Adrenal gland (tissue), 12 donors: ENCODE data around the gene MRPS34. TPM values are rescaled to one million over a fixed set of nuclear protein-coding genes. Genes with fewer than 3 reads are reported as not detected.

Experiments
- DNase-seq, 7 donors: peaks; one replicate each; pipeline ENCODE4 v3.0.0-alpha.2; 2019 to 2020
- H3K27ac ChIP-seq, 5 donors: fragments of 200-600 bp; sonication (generic) in 4 of 5; 1 replicate in 3 of 5; 2 replicates in 2 of 5; pipeline versions ENCODE4 v1.5.1 to v1.8.0; 2016 to 2020; ENCODE audit warnings: mild to moderate bottlenecking in 1 of 5
- H3K27me3 ChIP-seq: fragments of 200-600 bp; 2 replicates; pipeline ENCODE4 v1.8.0; 2021
- H3K36me3 ChIP-seq, 2 donors: fragments of 200-600 bp; replicated peaks in 1 of 2; 1 replicate in 1 of 2; 2 replicates in 1 of 2; pipeline versions ENCODE4 v1.5.1 to v1.8.0; 2018 to 2022
- H3K4me1 ChIP-seq, 2 donors: fragments of 200-600 bp; replicated peaks in 1 of 2; 1 replicate in 1 of 2; 2 replicates in 1 of 2; pipeline versions ENCODE4 v1.5.1 to v1.8.0; 2018 to 2021
- H3K4me3 ChIP-seq, 4 donors: fragments of 200-600 bp; sonication (generic) in 3 of 4; one replicate each; pipeline ENCODE4 v1.5.1; 2016 to 2018
- H3K9me3 ChIP-seq, 3 donors: fragments of 200-600 bp; sonication (generic) in 1 of 3; replicated peaks in 1 of 3; 1 replicate in 2 of 3; 2 replicates in 1 of 3; pipeline versions ENCODE4 v1.5.1 to v1.8.0; 2016 to 2021
- CTCF ChIP-seq, 6 experiments: fragments of 450-650 bp in 4 of 6; fragments of 200-600 bp in 2 of 6; sonication (generic) in 1 of 6; IDR thresholded peaks; 1 replicate in 5 of 6; 2 replicates in 1 of 6; pipeline versions ENCODE4 v1.5.1 to v1.8.0; 2016 to 2021; ENCODE audit warnings: antibody characterized with exemption in 6 of 6, mild to moderate bottlenecking in 2 of 6, moderate library complexity in 1 of 6
- POLR2A ChIP-seq, 2 donors: fragments of 450-650 bp; IDR thresholded peaks; one replicate each; pipeline ENCODE4 v1.6.1; 2017; ENCODE audit warnings: antibody characterized with exemption in 2 of 2, mild to moderate bottlenecking in 2 of 2, moderate library complexity in 1 of 2
- WGBS, 4 donors: extraction: QIAGEN DNeasy Blood & Tissue Kit in 2 of 4; methylation state at CpG; one replicate each; pipeline versions ENCODE4 v1.1.5 to v1.1.7; 2013 to 2017; 5-methylcytosine and 5-hydroxymethylcytosine counted together
- intact Hi-C, 2 donors: fragments of 100-400 bp; cut with DNase I; formaldehyde crosslinking; loops; one replicate each; pipeline versions ENCODE4 v1.14.1 to v1.15.0; 2022 to 2023
- polyA plus RNA-seq, 3 donors: library from polyadenylated mRNA; stranded (reverse); fragments of 200-250 nt in 2 of 3; fragments of 350-450 nt in 1 of 3; fragmentation: Illumina TruSeq in 1 of 3; extraction: RNeasy Lipid Tissue Mini Kit (QIAGEN cat#74804) in 1 of 3; gene quantifications; one replicate each; pipeline ENCODE4 v1.2.3, GENCODE V29; 2013 to 2014
- total RNA-seq, 9 donors: library from RNA; depleted of rRNA in 4 of 9; stranded (reverse); fragments of >200 nt in 4 of 9; fragments of 120-200 nt in 1 of 9; fragmentation: NEBNext Ultra II Directional in 1 of 9; extraction: Animal tissue kit (Norgen Biotek cat#: 25700) in 1 of 9; gene quantifications; one replicate each; pipeline versions ENCODE4 v1.1.0 to v1.2.4, GENCODE V29; 2013 to 2023
- donor health status: healthy with polysubstance abuse.
- donor health status: Bipolar disorder and iron deficiency.
- donor health status: DM: yes; HTN: yes; CAD: no.
- donor health status: DM: no; HTN: no; CAD: no.
- donor health status: DM: no; HTN: no; CAD: no.
- donor health status: DM: yes; HTN: yes; CAD: no.

Gene MRPS34
- total and polyA plus RNA-seq, 12 donors: 84.3 to 226 (median 141) TPM

GRCh38 chr16:1746693-1747195, 26.2 kb downstream of the MRPS34 start:
- intact Hi-C loops: loop anchor here in 1 of 2 donors (10.0 kb wide), 1 partner anchor 72 kb away; the partner anchor contains the start of gene JPT2
- H3K4me1 ChIP-seq: no peaks in the 10 kb centered on the region
- no peaks in the 10 kb centered on the region for H3K27me3 ChIP-seq
- H3K4me3 ChIP-seq: no peak overlapping the region
- WGBS, 4 donors: 92 to 93% (median 93%) methylated on average over 10 to 31 of the region's 31 CpGs
- no peak overlapping the region for H3K27ac ChIP-seq
- no peaks in the 10 kb centered on the region for H3K9me3 ChIP-seq
- H3K36me3 ChIP-seq: peaks cover 0 to 74% of the 10 kb centered on the region in 2 donors
- no peak for DNase-seq
- TF ChIP-seq POLR2A (IDR thresholded peaks at IDR 0.05): no peak
- TF ChIP-seq CTCF (IDR thresholded peaks at IDR 0.05): no peak

- intact Hi-C loops: loop anchor here in 1 of 2 donors (10.0 kb wide), 1 partner anchor 71 kb away; the partner anchor contains the start of gene JPT2
- 90 to 95% (median 94%) methylated on average over 17 to 29 of the region's 29 CpGs for WGBS, 4 donors
- H3K36me3 ChIP-seq: peaks cover 0 to 71% of the 10 kb centered on the region in 2 donors
Observed at GRCh38 chr16:1745900-1746692, 26.8 kb downstream of the MRPS34 start.

DNA sequence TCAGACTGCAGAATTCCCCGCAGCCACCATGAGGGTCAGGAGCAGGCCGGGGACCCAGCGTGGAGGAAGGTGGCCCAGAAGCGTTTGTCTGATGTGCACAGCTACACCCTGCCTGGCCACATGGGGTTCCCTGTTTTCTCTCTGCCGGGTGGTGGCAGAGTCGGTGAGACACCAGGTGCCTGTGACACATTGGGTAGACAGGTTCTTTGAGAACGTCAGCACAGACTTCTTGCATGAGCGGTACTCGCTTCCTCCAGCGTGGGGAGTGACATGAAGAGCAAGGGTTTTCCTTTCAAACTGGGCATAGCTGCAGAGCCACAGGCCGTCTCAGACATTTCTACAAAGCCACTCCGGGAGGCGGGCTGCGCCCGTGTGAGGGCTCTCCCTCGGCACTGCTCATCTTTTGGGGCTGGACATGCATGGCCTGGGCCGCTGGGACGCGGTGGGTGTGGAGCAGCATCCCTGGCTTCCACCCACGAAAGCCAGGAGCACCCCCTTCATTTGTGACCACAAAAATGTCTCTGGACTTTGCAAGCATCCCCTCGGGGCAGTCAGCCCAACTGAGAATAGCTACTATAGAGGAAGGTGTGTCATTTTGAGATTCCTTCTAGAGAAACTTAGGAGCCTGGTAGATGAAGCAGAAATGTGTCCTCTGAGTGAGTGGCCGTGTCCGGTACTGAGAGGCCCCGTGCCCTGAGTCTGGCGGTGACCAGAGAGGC, 27.6 kb downstream of the MRPS34 start:
- no peak for DNase-seq
- no peaks in the 10 kb centered on the region for H3K27me3 ChIP-seq
- no peak for TF ChIP-seq POLR2A (IDR thresholded peaks at IDR 0.05)
- TF ChIP-seq CTCF (IDR thresholded peaks at IDR 0.05): no peak
- H3K9me3 ChIP-seq: no peaks in the 10 kb centered on the region
- no peak overlapping the region for H3K4me3 ChIP-seq
- H3K27ac ChIP-seq: no peak overlapping the region
- peaks cover 0 to 70% of the 10 kb centered on the region in 2 donors for H3K36me3 ChIP-seq
- WGBS, 4 donors: 88 to 97% (median 94%) methylated on average over 5 to 25 of the region's 25 CpGs
- H3K4me1 ChIP-seq: no peaks in the 10 kb centered on the region
- intact Hi-C loops: loop anchor here in 1 of 2 donors (10.0 kb wide), 1 partner anchor 71 kb away; the partner anchor contains the start of gene JPT2

More at GRCh38 chr16:1745900-1746692, 26.8 kb downstream of the MRPS34 start:
- no peak for TF ChIP-seq CTCF (IDR thresholded peaks at IDR 0.05)
- TF ChIP-seq POLR2A (IDR thresholded peaks at IDR 0.05): no peak
- no peak for DNase-seq
- Histone ChIP-seq H3K4me1 (no peaks in the 10 kb centered on the region), H3K27ac (no peak overlapping the region), H3K9me3 (no peaks in the 10 kb centered on the region), H3K4me3 (no peak overlapping the region), H3K27me3 (no peaks in the 10 kb centered on the region)

DNA sequence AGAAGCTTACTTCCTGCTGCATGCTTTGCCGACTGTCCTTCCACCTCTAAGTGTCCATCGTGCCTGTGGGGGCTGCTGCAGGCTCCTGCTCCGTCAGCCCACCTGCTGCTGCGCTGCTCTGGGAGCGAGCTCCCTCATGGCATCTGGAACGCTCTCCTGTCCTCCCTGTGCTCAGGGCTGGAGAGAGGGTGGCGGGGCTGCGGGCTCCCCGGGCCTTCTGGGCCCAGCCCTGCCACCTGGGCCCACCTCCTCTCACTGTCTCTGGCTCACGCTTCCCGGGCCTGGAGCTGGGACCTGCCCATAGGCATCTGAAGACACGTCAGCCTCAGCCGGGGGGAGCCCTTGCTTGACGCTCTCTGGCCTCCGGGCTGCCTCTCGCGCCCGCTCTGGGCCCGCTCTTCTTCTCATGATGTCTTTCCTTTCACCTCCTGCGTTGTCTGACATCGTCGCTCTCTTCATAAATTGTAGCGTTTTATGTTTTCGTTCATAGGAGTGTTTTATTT, 28.5 kb downstream of the MRPS34 start:
- H3K36me3 ChIP-seq: peaks cover 0 to 62% of the 10 kb centered on the region in 2 donors
- H3K9me3 ChIP-seq: no peaks in the 10 kb centered on the region
- H3K27ac ChIP-seq: no peak overlapping the region
- intact Hi-C loops: loop anchor here in 1 of 2 donors (10.0 kb wide), 1 partner anchor 70 kb away; the partner anchor contains the start of gene JPT2
- DNase-seq: no peak
- TF ChIP-seq POLR2A (IDR thresholded peaks at IDR 0.05) (no peak), CTCF (IDR thresholded peaks at IDR 0.05) (no peak)
- 88 to 95% (median 91%) methylated on average over 16 to 24 of the region's 24 CpGs for WGBS, 4 donors
- H3K27me3 ChIP-seq: no peaks in the 10 kb centered on the region
- H3K4me1 ChIP-seq: no peaks in the 10 kb centered on the region
- no peak overlapping the region for H3K4me3 ChIP-seq
